Stomach smooth muscle (tissue), 2 donors: Measurements from ENCODE around the gene PDCD6IP.

Source experiments
- H3K27ac ChIP-seq: one replicate; pipeline ENCODE4 v1.7.0; 2013; ENCODE audit warnings: mild to moderate bottlenecking, low read length, inconsistent platforms
- H3K27me3 ChIP-seq, 2 donors: one replicate each; pipeline ENCODE4 v1.7.0; 2013; ENCODE audit warnings: low read length in 2 of 2; ENCODE audit not compliant: insufficient read depth in 2 of 2, control insufficient read depth in 1 of 2
- H3K36me3 ChIP-seq, 2 donors: one replicate each; pipeline ENCODE4 v1.7.0; 2013; ENCODE audit warnings: low read length in 2 of 2; ENCODE audit not compliant: control insufficient read depth in 2 of 2, insufficient read depth in 2 of 2
- H3K4me1 ChIP-seq: one replicate; pipeline ENCODE4 v1.7.0; 2013; ENCODE audit warnings: low read length; ENCODE audit not compliant: control insufficient read depth, insufficient read depth
- H3K4me3 ChIP-seq, 2 donors: one replicate each; pipeline ENCODE4 v1.7.0; 2013; ENCODE audit warnings: low read length in 2 of 2
- H3K9ac ChIP-seq, 2 donors: one replicate each; pipeline ENCODE4 v1.7.0; 2013; ENCODE audit warnings: low read length in 2 of 2, mild to moderate bottlenecking in 1 of 2
- H3K9me3 ChIP-seq, 2 donors: one replicate each; pipeline ENCODE4 v1.7.0; 2013; ENCODE audit warnings: low read length in 2 of 2; ENCODE audit not compliant: control insufficient read depth in 2 of 2
- donor health status: healthy.
- donor health status: Pancreatic carcinoma.

The PDCD6IP gene

GRCh38 chr3:33877187-33877586 lies 78.8 kb downstream of the PDCD6IP start:
- H3K4me1 ChIP-seq, result no peaks in the 10 kb centered on the region
- no peaks in the 10 kb centered on the region for H3K9me3 ChIP-seq
- no peak overlapping the region for H3K27ac ChIP-seq
- H3K27me3 ChIP-seq, result no peaks in the 10 kb centered on the region
- peaks cover 0 to 2% of the 10 kb centered on the region in 2 donors for H3K36me3 ChIP-seq
- H3K4me3 ChIP-seq, result no peak overlapping the region
- H3K9ac ChIP-seq, result no peak overlapping the region

GRCh38 chr3:33879540-33879939 lies 81.1 kb downstream of the PDCD6IP start:
- Histone ChIP-seq H3K27me3 (no peaks in the 10 kb centered on the region), H3K27ac (no peak overlapping the region), H3K4me3 (no peak overlapping the region), H3K4me1 (no peaks in the 10 kb centered on the region), H3K9me3 (no peaks in the 10 kb centered on the region), H3K9ac (no peak overlapping the region), H3K36me3 (no peaks in the 10 kb centered on the region)

GRCh38 chr3:33881156-33882064 lies 83.0 kb downstream of the PDCD6IP start:
- H3K4me3 ChIP-seq, result no peak overlapping the region
- H3K9me3 ChIP-seq, result no peaks in the 10 kb centered on the region

GRCh38 chr3:33882296-33882695 lies 83.9 kb downstream of the PDCD6IP start:
- H3K9ac ChIP-seq, result no peak overlapping the region
- H3K4me3 ChIP-seq, result no peak overlapping the region
- no peaks in the 10 kb centered on the region for H3K4me1 ChIP-seq

More at GRCh38 chr3:33881156-33882064, 83.0 kb downstream of the PDCD6IP start:
- Histone ChIP-seq H3K27me3 (no peaks in the 10 kb centered on the region), H3K9ac (no peak overlapping the region), H3K36me3 (no peaks in the 10 kb centered on the region), H3K4me1 (no peaks in the 10 kb centered on the region), H3K27ac (no peak overlapping the region)

GRCh38 chr3:33883538-33883950 lies 85.1 kb downstream of the PDCD6IP start:
- Histone ChIP-seq H3K36me3 (no peaks in the 10 kb centered on the region), H3K27me3 (no peaks in the 10 kb centered on the region), H3K27ac (no peak overlapping the region), H3K9ac (peak overlapping the region in 1 of 2 donors; percentile 13), H3K4me3 (peak overlapping the region in 1 of 2 donors; percentile 50), H3K9me3 (no peaks in the 10 kb centered on the region), H3K4me1 (no peaks in the 10 kb centered on the region)

More at GRCh38 chr3:33882296-33882695, 83.9 kb downstream of the PDCD6IP start:
- H3K36me3 ChIP-seq, result no peaks in the 10 kb centered on the region
- H3K9me3 ChIP-seq, result no peaks in the 10 kb centered on the region
- no peaks in the 10 kb centered on the region for H3K27me3 ChIP-seq
- no peak overlapping the region for H3K27ac ChIP-seq

- Histone ChIP-seq H3K9me3 (no peaks in the 10 kb centered on the region), H3K9ac (peak overlapping the region in 1 of 2 donors; percentile 13), H3K4me3 (peak overlapping the region in 1 of 2 donors; percentile 50), H3K27me3 (no peaks in the 10 kb centered on the region), H3K4me1 (no peaks in the 10 kb centered on the region), H3K27ac (no peak overlapping the region), H3K36me3 (no peaks in the 10 kb centered on the region)
These were observed 85.6 kb downstream of the PDCD6IP start for GRCh38 chr3:33883951-33884561.

- Histone ChIP-seq H3K4me3 (no peak overlapping the region), H3K36me3 (no peaks in the 10 kb centered on the region), H3K27ac (no peak overlapping the region), H3K4me1 (no peaks in the 10 kb centered on the region), H3K9me3 (no peaks in the 10 kb centered on the region), H3K9ac (no peak overlapping the region), H3K27me3 (no peaks in the 10 kb centered on the region)
These were observed 86.3 kb downstream of the PDCD6IP start for GRCh38 chr3:33884701-33885100.

- no peak overlapping the region for H3K27ac ChIP-seq
- no peak overlapping the region for H3K4me3 ChIP-seq
- H3K27me3 ChIP-seq, result no peaks in the 10 kb centered on the region
- H3K36me3 ChIP-seq, result no peaks in the 10 kb centered on the region
- H3K9ac ChIP-seq, result no peak overlapping the region
- H3K4me1 ChIP-seq, result no peaks in the 10 kb centered on the region
- no peaks in the 10 kb centered on the region for H3K9me3 ChIP-seq
These were observed 87.1 kb downstream of the PDCD6IP start for GRCh38 chr3:33885496-33885895.

- no peak overlapping the region for H3K9ac ChIP-seq
- H3K4me1 ChIP-seq, result no peaks in the 10 kb centered on the region
- H3K27me3 ChIP-seq, result no peaks in the 10 kb centered on the region
- no peak overlapping the region for H3K4me3 ChIP-seq
- no peak overlapping the region for H3K27ac ChIP-seq
- no peaks in the 10 kb centered on the region for H3K9me3 ChIP-seq
- no peaks in the 10 kb centered on the region for H3K36me3 ChIP-seq
These were observed 87.6 kb downstream of the PDCD6IP start for GRCh38 chr3:33886015-33886414.

- no peaks in the 10 kb centered on the region for H3K4me1 ChIP-seq
- no peaks in the 10 kb centered on the region for H3K27me3 ChIP-seq
- H3K9me3 ChIP-seq, result no peaks in the 10 kb centered on the region
- H3K27ac ChIP-seq, result no peak overlapping the region
- H3K4me3 ChIP-seq, result no peak overlapping the region
- no peak overlapping the region for H3K9ac ChIP-seq
- no peaks in the 10 kb centered on the region for H3K36me3 ChIP-seq
These were observed 89.0 kb downstream of the PDCD6IP start for GRCh38 chr3:33887478-33887877.
